SK-MEL-5 (cell line): Measurements from ENCODE around the gene GLIS1. TPM values are rescaled to one million over a fixed set of nuclear protein-coding genes. Genes with fewer than 3 reads are reported as not detected.
"Not testable (repeated sequence)": the region's sequence is repeated elsewhere in the genome, so short reads cannot be mapped to it uniquely, and the experiment has no call there.

Experiments
- DNase-seq: peaks from one replicate; pipeline ENCODE4 v3.0.0-alpha.2; 2016; ENCODE audit warnings: low read depth, low spot score
- in situ Hi-C: cut with HindIII; loops from 2 replicates; pipeline ENCODE4 v1.10.0; 2016; ENCODE audit warnings: low sequenced_read_pairs, high pct_unique_total_duplicates, low pct_unique_long_range_greater_than_20kb
- polyA plus RNA-seq, 2 experiments: library from polyadenylated mRNA; depleted of rRNA; stranded (reverse); fragments of >200 nt; gene quantifications; 2 replicates each; pipeline ENCODE4 v1.2.3, GENCODE V29; 2015
- total RNA-seq: library from RNA; depleted of rRNA; stranded (reverse); fragments of >200 nt; shearing (Covaris generic); gene quantifications from 2 replicates; pipeline ENCODE4 v1.2.3, GENCODE V29; 2014; rRNA removed

Gene GLIS1
- 0.16 TPM in 1 of 2 replicates, not detected in the other for total RNA-seq
- polyA plus RNA-seq (2015; cell fraction: cytosol; rRNA removed) = 0.08 TPM in 1 of 2 replicates, not detected in the other
- polyA plus RNA-seq (2015; cell fraction: nucleus; rRNA removed) = not detected in 2 replicates

DNA sequence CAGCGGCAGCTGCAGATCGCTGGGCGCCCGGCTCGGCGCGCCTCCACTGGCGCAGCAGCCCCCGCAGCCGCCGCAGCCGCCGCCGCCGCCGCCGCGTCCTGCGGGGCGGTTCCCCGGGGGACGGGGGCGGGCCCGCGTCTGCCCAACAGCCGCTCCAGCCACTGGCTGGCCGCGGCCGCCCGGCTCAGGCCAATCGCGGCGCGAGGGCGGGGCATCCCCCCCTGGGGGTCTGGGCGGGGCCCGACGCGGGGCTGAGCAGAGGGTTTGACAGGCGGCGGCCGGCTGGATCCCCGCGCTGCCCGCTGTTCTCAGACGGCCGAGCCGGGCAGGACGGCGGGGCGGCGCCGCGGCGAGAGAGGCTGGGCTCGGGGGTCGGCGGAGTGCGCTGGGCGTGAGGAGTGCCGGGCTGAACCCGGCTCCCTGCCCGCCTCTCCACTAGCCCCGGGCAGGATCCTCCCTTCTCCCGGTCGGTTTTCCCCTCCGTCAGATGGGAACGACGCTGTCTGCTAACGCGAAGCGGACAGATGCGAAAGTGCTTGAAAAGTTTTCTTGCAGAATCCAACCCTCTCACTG, at the start of gene GLIS1:
TSS of gene GLIS1 (minus strand) at position 56 of the 573 bp plus-strand sequence. CDS start 1,100 bp downstream, outside the sequence.
- in situ Hi-C loops = no loop called here
- DNase-seq = peak; percentile 75

DNA sequence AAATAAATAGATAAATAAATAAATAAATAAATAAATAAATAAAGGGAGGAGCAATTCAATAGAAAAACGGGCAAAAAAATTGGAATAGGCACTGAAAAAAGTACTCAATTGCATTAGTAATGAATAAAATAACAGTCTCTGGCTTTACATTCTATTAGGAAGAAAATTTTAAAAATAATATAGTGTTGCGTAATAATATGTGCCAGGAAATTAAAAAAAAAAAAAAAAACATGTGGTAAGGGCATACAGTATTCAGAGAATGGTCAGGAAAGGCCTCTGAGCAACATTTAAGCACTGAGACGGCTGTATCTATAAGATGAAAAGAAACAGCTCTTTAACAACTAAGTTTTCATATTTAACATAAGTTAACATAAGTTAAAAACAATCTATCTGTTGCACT, 48.7 kb upstream of the GLIS1 start:
- in situ Hi-C loops = no loop called here
- no peak for DNase-seq

GRCh38 chr1:53783056-53783455, 44.1 kb upstream of the GLIS1 start:
- no peak for DNase-seq
- in situ Hi-C loops = no loop called here

DNA sequence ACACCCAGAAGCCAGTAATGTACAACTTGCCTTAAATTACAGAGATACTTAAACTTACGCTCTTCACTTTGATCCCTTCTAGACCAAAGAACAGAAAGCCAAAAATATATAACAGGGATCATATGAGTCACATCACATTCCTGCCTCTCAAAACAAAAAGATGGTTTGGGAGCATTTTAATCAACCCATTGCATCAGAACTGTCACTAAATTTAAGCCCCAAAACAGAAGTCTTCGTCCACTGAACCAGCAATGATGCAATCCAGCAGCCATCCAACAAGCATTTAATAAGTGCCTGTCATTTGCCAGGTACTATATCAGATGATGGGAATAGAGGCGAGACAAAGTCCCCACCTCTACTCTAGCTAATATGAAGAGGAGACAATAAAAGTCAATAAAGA, 42.7 kb upstream of the GLIS1 start:
- in situ Hi-C loops = no loop called here
- DNase-seq = no peak

DNA sequence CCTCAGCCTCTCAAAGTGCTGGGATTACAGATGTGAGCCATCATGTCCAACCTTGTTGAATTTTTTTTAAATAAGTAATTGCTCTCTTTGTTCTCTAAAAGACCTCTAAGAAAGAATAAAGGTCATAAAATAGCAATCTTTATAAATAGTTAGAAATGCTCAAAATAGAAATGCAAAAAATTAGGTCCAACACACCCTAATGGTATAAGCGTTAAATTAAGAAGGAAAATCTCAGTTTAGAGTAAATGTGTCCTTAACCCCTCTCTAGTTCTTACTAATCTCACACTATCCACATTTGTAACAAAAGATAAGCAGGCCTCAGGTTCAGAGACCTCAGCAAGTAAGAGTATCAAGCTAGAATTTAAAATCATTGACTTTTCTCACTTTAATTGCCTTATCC, 38.3 kb upstream of the GLIS1 start:
- no peak for DNase-seq
- in situ Hi-C loops = no loop called here

DNA sequence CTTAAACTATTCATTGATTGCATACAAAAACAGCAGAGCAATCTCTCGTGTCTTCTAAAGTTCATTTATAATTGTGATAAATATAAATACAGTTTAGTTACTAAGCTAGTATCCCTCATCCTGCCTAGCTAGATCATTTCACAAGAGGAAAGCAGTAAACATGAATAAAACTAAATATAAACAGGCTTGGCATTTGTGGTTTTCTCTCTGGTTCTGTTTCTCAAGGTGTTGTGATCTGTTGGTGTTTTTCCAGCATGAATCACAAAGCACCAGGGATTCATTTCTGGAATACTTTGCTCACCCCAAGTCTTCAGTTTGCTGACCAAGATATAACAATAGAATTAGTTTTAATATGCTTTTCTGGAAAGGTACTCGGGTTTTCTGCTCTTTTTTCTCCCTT, 32.7 kb upstream of the GLIS1 start:
- no peak for DNase-seq
- in situ Hi-C loops = no loop called here

DNA sequence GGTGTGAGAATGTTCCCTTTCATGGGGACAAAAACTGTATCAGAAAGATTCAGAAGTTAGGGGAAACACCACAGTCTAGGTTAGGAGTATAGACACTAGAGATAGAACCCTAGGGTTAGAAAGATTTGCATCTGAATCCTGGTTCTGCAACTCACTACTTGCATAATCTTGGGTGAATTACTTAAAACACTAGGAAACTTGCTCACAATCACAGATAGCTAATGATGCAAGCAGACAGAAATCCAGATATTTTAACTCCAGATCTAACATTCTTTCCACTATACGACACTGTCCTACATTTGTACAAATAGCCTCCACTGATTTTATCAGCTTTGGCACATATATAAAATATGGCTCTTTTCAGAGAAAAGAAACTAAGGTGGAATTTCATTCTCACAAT, 30.8 kb upstream of the GLIS1 start:
- DNase-seq = no peak
- in situ Hi-C loops = no loop called here

GRCh38 chr1:53769184-53769583, 30.2 kb upstream of the GLIS1 start:
- DNase-seq = no peak
- in situ Hi-C loops = no loop called here

GRCh38 chr1:53766831-53767405, 28.0 kb upstream of the GLIS1 start:
- peak; percentile 14 for DNase-seq
- in situ Hi-C loops = no loop called here

GRCh38 chr1:53766194-53766742, 27.3 kb upstream of the GLIS1 start:
- DNase-seq = no peak
- in situ Hi-C loops = no loop called here

GRCh38 chr1:53765657-53766056, 26.7 kb upstream of the GLIS1 start:
- DNase-seq = no peak
- in situ Hi-C loops = no loop called here

DNA sequence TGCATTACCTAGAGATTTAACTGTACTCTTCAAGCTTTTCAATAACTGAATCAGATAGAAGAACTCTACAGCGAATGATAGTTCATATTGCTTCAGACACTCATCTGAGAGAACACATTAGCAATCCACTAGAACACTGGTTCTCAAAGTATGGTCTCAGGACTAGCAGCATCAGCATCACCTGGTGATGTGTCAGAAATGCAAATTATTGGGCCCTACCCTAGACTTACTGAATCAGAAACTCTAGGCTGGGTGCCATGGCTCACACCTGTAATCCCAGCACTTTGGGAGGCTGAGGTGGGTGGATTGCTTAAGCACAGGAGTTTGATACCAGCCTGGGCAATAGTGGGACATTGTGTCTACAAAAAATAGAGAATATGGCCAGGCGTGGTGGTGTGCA, 24.9 kb upstream of the GLIS1 start:
- in situ Hi-C loops = no loop called here
- DNase-seq = no peak

DNA sequence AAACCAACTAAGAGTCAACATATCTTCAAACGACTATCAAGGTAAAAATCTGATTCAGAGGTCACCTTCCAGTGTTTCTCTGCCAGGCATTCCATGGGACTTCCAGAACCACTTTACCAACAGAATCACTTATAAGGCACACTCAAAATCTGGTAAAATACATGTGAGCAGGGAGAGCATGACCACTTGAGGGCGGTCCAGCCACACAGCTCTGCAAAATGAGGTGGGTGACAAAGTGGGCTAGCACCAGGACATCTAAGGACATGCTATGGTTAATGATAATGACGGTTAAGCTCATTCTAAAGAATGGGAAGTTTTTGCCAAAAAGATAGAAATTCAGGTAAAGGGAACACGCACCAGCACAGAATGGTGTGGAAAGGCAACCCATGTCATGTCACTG, 24.5 kb upstream of the GLIS1 start:
- in situ Hi-C loops = no loop called here
- DNase-seq = no peak

DNA sequence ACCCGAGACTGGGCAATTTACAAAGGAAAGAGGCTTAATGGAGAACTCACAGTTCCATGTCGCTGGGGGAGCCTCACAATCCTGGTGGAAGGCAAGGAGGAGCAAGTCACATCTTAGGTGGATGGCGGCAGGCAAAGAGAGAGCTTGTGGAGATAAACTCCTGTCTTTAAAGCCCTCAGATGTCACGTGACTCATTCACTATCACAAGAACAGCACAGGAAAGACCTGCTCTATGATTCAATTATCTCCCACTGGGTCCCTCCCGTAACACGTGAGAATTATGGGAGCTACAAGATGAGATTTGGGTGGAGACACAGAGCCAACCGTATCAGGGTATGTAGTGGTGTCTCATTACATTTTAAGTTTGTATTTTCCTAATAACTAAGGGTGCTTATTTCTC, 21.5 kb upstream of the GLIS1 start:
- in situ Hi-C loops, DNase-seq: not testable (repeated sequence)

DNA sequence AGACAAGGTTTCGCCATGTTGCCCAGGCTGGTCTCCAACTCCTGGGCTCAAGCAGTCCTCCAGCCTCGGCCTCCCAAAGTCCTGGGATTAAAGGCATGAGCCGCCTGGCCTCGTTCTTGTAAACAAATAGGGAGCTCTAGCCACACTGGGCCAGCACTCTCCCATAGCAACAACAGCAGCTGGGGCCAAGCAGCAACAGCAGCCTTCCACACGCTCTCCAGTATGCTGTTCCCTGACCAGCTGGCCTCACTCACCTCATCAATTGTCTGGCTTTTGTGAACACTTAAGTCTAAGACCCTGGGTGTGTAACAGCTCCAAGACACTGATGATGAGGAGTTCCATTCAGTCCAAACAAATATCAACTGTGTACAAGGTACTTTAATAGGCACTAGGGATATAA, 16.9 kb upstream of the GLIS1 start:
- in situ Hi-C loops = no loop called here
- DNase-seq = no peak

- in situ Hi-C loops = no loop called here
- peak; percentile 72 for DNase-seq
Observed at GRCh38 chr1:53754484-53755312, 15.7 kb upstream of the GLIS1 start.

DNA sequence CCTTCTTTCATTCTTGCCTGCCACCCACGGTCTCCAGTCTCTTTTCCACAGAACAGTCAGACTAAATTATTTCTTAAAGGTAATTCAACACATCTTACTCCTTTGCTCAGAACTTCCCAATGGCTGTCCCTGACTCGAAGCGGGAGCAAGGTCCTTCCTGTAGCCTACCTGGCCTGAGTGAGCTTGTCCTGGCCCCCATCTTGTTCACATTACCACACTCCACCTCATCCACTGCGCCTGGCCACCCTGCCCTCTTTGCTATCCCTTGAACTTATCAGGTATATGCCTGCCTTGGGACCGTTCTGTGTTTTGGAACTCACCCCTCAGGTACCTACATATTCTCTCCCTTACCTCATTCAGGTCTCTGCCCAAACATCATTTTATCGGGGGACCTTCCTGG, 13.3 kb upstream of the GLIS1 start:
- DNase-seq = no peak
- in situ Hi-C loops = no loop called here

DNA sequence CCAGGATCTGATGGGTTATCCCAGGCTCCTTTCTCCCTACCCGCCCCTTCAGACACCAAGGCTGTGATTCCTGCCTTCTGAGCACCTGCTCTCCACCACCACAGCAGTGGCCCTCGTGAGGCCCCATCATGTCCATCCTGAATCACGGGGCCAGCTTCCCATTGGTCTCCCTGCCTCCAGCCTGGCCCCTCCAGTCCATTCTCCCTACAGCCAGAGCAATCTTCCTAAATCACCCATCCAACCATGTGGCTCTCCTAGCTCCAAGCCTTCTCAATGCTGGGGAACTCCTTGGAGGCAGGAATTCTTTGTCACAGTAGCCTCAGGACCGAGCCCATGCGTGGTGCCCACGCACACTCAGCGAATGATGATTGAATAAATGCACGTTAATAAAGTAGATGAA, 8.9 kb upstream of the GLIS1 start:
- in situ Hi-C loops = no loop called here

More for the DNA sequence above, 8.9 kb upstream of the GLIS1 start:
- DNase-seq = no peak
